T-helper 2 cell treated with Interferon-gamma antibody and Interleukin-4, amounts not matched to agents 5 μg/mL and 100 μg/mL, for 36 hours (primary cell): ENCODE data around the gene ESPNL.
"Not testable (repeated sequence)": the region's sequence is repeated elsewhere in the genome, so short reads cannot be mapped to it uniquely, and the experiment has no call there.

ENCODE experiments used
- DNase-seq: peaks from one replicate; pipeline ENCODE4 v3.0.0; 2021; ENCODE audit warnings: low spot score
- H3K27ac Mint-ChIP-seq: one replicate; pipeline ENCODE4 v1.8.0; 2021; ENCODE audit warnings: mild to moderate bottlenecking, mixed read lengths
- H3K27me3 Mint-ChIP-seq: one replicate; pipeline ENCODE4 v1.8.0; 2021; ENCODE audit warnings: low read depth, mixed read lengths
- H3K36me3 Mint-ChIP-seq: one replicate; pipeline ENCODE4 v1.8.0; 2021; ENCODE audit warnings: low read depth, mixed read lengths
- H3K4me1 Mint-ChIP-seq: one replicate; pipeline ENCODE4 v1.8.0; 2021; ENCODE audit warnings: low read depth, mixed read lengths
- H3K4me3 Mint-ChIP-seq: one replicate; pipeline ENCODE4 v1.8.0; 2022; ENCODE audit warnings: mild to moderate bottlenecking, moderate library complexity, mixed read lengths
- H3K9me3 Mint-ChIP-seq: one replicate; pipeline ENCODE4 v1.8.0; 2021; ENCODE audit warnings: mixed read lengths

ESPNL gene

GRCh38 chr2:238065071-238065846 is 34.9 kb upstream of the ESPNL start:
- H3K9me3 Mint-ChIP-seq: peaks cover 20% of the 10 kb centered on the region
- H3K36me3 Mint-ChIP-seq: peaks cover 51% of the 10 kb centered on the region
- H3K4me3 Mint-ChIP-seq: no peak overlapping the region
- H3K27ac Mint-ChIP-seq: no peak overlapping the region
- no peaks in the 10 kb centered on the region for H3K27me3 Mint-ChIP-seq
- peaks cover 62% of the 10 kb centered on the region for H3K4me1 Mint-ChIP-seq
- no peak for DNase-seq

DNA sequence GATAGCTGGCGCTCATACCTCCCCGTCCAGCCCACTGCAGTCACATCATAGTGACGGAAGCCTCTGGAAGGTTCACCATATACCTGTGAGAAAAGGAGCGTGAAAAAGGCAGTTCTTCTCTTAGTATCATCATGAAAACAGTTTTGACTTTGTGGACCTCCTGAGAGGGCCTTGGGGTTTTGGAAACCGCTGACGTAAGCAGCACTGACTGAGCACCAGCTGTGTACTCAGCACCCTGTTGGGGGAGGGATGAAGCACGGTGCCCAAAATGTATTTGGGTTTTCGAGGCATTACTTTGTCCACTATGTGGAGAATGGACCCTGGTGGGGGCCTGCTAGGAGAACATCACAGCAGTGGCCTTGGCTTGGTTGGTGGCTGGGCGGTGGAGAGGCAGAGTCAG is 33.9 kb upstream of the ESPNL start:
- Mint-ChIP-seq H3K36me3 (peaks cover 54% of the 10 kb centered on the region), H3K27ac (peak overlapping the region; percentile 83), H3K4me1 (peaks cover 61% of the 10 kb centered on the region), H3K9me3 (peaks cover 20% of the 10 kb centered on the region), H3K27me3 (no peaks in the 10 kb centered on the region), H3K4me3 (no peak overlapping the region)
- DNase-seq: no peak

GRCh38 chr2:238066718-238067117 is 33.4 kb upstream of the ESPNL start:
- peaks cover 59% of the 10 kb centered on the region for H3K4me1 Mint-ChIP-seq
- H3K4me3 Mint-ChIP-seq, DNase-seq, H3K27me3 Mint-ChIP-seq: not testable (repeated sequence)
- H3K9me3 Mint-ChIP-seq: peaks cover 20% of the 10 kb centered on the region
- H3K36me3 Mint-ChIP-seq: peaks cover 56% of the 10 kb centered on the region
- H3K27ac Mint-ChIP-seq: peak overlapping the region; percentile 83

DNA sequence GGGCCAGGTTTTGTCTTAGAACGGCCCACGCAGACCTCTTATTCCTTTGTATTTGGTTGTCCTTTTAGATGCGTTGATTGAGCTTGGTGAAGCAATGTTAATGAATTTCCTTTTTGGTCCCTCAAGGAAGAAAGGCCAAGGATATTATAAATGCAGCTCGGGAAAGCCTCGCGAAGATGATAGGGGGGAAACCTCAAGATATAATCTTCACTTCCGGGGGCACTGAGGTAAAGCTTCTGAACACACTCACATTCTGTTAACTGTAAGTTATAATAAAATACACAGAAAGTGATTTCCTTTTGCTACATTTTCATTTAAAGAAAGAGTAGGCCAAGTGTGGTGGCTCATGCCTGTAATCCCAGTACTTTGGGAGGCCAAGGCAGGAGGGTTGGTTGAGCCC is 32.2 kb upstream of the ESPNL start:
- no peaks in the 10 kb centered on the region for H3K27me3 Mint-ChIP-seq
- no peak for DNase-seq
- H3K4me1 Mint-ChIP-seq: peaks cover 55% of the 10 kb centered on the region
- peaks cover 30% of the 10 kb centered on the region for H3K9me3 Mint-ChIP-seq
- H3K4me3 Mint-ChIP-seq: no peak overlapping the region
- H3K36me3 Mint-ChIP-seq: peaks cover 68% of the 10 kb centered on the region
- peak overlapping the region; percentile 36 for H3K27ac Mint-ChIP-seq

DNA sequence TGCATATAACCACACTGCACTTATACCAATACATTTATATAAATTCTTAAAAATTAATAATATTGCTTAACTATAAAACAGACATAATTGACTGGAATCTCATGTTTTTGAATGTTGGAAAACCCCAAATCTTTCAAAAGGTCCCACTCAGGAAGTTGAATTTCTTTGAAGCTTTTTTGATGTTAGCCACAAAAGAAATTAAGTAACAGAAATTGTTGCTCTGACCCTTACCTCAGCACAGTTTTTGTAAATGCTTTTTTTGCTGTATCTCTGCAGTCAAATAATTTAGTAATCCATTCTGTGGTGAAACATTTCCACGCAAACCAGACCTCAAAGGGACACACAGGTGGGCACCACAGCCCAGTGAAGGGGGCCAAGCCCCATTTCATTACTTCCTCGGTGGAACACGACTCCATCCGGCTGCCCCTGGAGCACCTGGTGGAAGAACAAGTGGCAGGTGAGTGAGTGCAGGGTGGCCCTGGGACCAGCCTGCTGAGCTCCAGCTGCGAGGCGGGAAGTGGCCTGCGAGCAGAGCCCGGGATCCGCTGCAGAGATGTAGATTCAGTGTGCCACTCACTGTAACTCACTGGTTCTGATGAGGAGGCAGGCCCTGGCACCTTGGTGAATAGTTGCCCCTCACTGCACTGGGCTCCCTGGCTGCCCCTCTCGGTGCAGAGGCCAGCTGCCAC is 31.0 kb upstream of the ESPNL start:
- Mint-ChIP-seq H3K36me3 (peaks cover 76% of the 10 kb centered on the region), H3K9me3 (peaks cover 37% of the 10 kb centered on the region), H3K4me3 (peak overlapping the region; percentile 75), H3K27me3 (no peaks in the 10 kb centered on the region), H3K4me1 (peaks cover 45% of the 10 kb centered on the region), H3K27ac (peak overlapping the region; percentile 70)
- no peak for DNase-seq

- Mint-ChIP-seq H3K27me3 (no peaks in the 10 kb centered on the region), H3K27ac (peak overlapping the region; percentile 57), H3K9me3 (peaks cover 40% of the 10 kb centered on the region), H3K4me3 (peak overlapping the region; percentile 75), H3K36me3 (peaks cover 79% of the 10 kb centered on the region), H3K4me1 (peaks cover 43% of the 10 kb centered on the region)
- DNase-seq: no peak
Measured at GRCh38 chr2:238069877-238070276, 30.3 kb upstream of the ESPNL start.

GRCh38 chr2:238075397-238075796 is 24.7 kb upstream of the ESPNL start:
- H3K4me1 Mint-ChIP-seq: peaks cover 16% of the 10 kb centered on the region
- no peak overlapping the region for H3K27ac Mint-ChIP-seq
- H3K9me3 Mint-ChIP-seq: peaks cover 22% of the 10 kb centered on the region
- H3K4me3 Mint-ChIP-seq: no peak overlapping the region
- peaks cover 69% of the 10 kb centered on the region for H3K36me3 Mint-ChIP-seq
- DNase-seq: no peak
- no peaks in the 10 kb centered on the region for H3K27me3 Mint-ChIP-seq

DNA sequence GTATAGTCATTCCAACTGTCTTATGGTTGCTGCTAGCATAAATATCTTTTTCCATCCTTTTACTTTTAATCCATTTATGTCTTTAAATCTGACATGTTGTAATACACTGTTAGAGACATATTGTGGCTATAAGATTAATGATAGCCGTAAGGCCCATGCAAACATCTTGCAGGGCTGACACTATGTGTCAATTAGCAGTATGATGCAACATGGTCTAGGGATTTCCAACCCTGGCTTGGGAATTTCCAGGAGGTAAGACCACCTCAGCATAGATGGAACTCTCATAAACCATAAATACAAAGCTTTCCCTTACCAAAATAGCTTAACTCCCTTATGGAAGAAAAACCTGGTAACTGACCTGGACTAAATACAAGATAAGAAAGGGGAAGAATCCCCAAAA is 22.8 kb upstream of the ESPNL start:
- peaks cover 8% of the 10 kb centered on the region for H3K4me1 Mint-ChIP-seq
- peaks cover 74% of the 10 kb centered on the region for H3K36me3 Mint-ChIP-seq
- H3K27ac Mint-ChIP-seq: no peak overlapping the region
- no peak overlapping the region for H3K4me3 Mint-ChIP-seq
- no peak for DNase-seq
- peaks cover 19% of the 10 kb centered on the region for H3K9me3 Mint-ChIP-seq
- no peaks in the 10 kb centered on the region for H3K27me3 Mint-ChIP-seq

DNA sequence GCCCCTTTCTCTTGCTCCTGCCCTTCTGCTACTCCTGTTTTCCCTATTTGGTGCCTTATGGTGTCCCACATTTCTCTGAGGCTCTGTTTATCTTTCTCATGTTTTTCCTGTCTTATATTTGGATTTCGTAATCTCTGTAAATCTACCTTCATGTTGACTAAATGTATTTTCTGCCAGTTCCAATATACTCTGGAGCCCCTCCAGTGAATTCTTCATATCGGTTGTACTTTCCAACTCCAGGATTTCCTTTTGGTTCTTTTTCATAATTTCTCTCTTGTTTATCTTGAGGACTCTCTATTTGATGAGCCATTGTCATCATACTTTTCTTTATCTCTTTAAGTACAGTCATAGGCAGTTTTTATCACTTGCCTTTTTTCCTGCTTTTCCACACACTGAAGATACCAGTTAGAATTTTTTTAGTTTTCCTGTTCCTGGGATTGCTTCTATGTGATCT is 20.2 kb upstream of the ESPNL start:
- peaks cover 2% of the 10 kb centered on the region for H3K9me3 Mint-ChIP-seq
- DNase-seq: no peak
- H3K4me3 Mint-ChIP-seq: no peak overlapping the region
- H3K4me1 Mint-ChIP-seq: peaks cover 6% of the 10 kb centered on the region
- no peak overlapping the region for H3K27ac Mint-ChIP-seq
- no peaks in the 10 kb centered on the region for H3K27me3 Mint-ChIP-seq
- peaks cover 69% of the 10 kb centered on the region for H3K36me3 Mint-ChIP-seq

DNA sequence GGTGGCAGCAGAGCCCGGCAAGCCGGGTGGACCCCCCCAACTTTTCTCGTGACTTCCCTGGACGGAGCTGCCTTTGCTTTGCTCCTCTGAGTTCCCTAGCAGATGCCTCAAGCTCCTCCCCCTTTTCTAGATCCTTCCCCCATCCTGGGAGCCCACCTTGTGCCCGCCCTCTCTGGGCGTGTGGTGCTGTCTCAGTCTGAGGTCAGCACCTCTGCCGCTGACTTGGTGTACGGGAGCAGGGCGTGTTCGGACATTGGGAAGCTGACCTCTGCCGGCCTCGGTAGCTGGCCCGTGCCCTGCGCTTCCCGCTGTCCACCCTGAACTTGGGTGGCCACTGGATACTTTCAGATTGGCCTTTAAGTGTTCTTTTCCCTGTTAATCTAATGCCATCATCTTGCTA is 19.6 kb upstream of the ESPNL start:
- H3K36me3 Mint-ChIP-seq: peaks cover 67% of the 10 kb centered on the region
- no peak for DNase-seq
- H3K9me3 Mint-ChIP-seq: no peaks in the 10 kb centered on the region
- H3K27ac Mint-ChIP-seq: no peak overlapping the region
- H3K4me3 Mint-ChIP-seq: no peak overlapping the region
- H3K4me1 Mint-ChIP-seq: peaks cover 2% of the 10 kb centered on the region
- no peaks in the 10 kb centered on the region for H3K27me3 Mint-ChIP-seq

- Mint-ChIP-seq H3K4me3 (no peak overlapping the region), H3K27me3 (no peaks in the 10 kb centered on the region), H3K4me1 (peaks cover 2% of the 10 kb centered on the region), H3K9me3 (no peaks in the 10 kb centered on the region), H3K36me3 (peaks cover 68% of the 10 kb centered on the region), H3K27ac (no peak overlapping the region)
- no peak for DNase-seq
Measured at GRCh38 chr2:238081150-238081549, 19.0 kb upstream of the ESPNL start.

- peaks cover 68% of the 10 kb centered on the region for H3K36me3 Mint-ChIP-seq
- DNase-seq: no peak
- no peak overlapping the region for H3K4me3 Mint-ChIP-seq
- no peaks in the 10 kb centered on the region for H3K9me3 Mint-ChIP-seq
- H3K4me1 Mint-ChIP-seq: peaks cover 2% of the 10 kb centered on the region
- no peaks in the 10 kb centered on the region for H3K27me3 Mint-ChIP-seq
- H3K27ac Mint-ChIP-seq: no peak overlapping the region
Measured at GRCh38 chr2:238081561-238081960, 18.6 kb upstream of the ESPNL start.

- Mint-ChIP-seq H3K9me3 (no peaks in the 10 kb centered on the region), H3K4me3 (no peak overlapping the region), H3K27me3 (no peaks in the 10 kb centered on the region), H3K27ac (no peak overlapping the region), H3K36me3 (peaks cover 68% of the 10 kb centered on the region), H3K4me1 (peaks cover 3% of the 10 kb centered on the region)
- no peak for DNase-seq
Measured at GRCh38 chr2:238082151-238082550, 18.0 kb upstream of the ESPNL start.

GRCh38 chr2:238082827-238083226 is 17.3 kb upstream of the ESPNL start:
- DNase-seq: no peak
- Mint-ChIP-seq H3K9me3 (no peaks in the 10 kb centered on the region), H3K4me3 (no peak overlapping the region), H3K4me1 (peaks cover 6% of the 10 kb centered on the region), H3K36me3 (peaks cover 64% of the 10 kb centered on the region), H3K27ac (no peak overlapping the region), H3K27me3 (no peaks in the 10 kb centered on the region)
